Thyroid gland (tissue), 4 donors: ENCODE data around the gene CAMP. TPM values are rescaled to one million over a fixed set of nuclear protein-coding genes. Genes with fewer than 3 reads are reported as not detected.

Experiments used
- DNase-seq, 2 donors: peaks; one replicate each; pipeline ENCODE4 v3.0.0-alpha.2; 2019
- H3K27ac ChIP-seq, 3 donors: fragments of 200-600 bp; sonication (generic); 1 replicate in 2 of 3; 2 replicates in 1 of 3; pipeline ENCODE4 v1.5.1; 2016 to 2019; ENCODE audit warnings: mild to moderate bottlenecking in 1 of 3, moderate library complexity in 1 of 3
- H3K27me3 ChIP-seq: fragments of 200-600 bp; sonication (generic); one replicate; pipeline ENCODE4 v1.5.1; 2019
- H3K36me3 ChIP-seq, 2 donors: fragments of 200-600 bp; sonication (generic); one replicate each; pipeline ENCODE4 v1.5.1; 2016 to 2019
- H3K4me1 ChIP-seq, 2 donors: fragments of 200-600 bp; sonication (generic); one replicate each; pipeline ENCODE4 v1.5.1; 2017 to 2019
- H3K4me3 ChIP-seq, 3 donors: fragments of 200-600 bp; sonication (generic); replicated peaks in 1 of 3; 1 replicate in 2 of 3; 2 replicates in 1 of 3; pipeline ENCODE4 v1.5.1; 2016; ENCODE audit warnings: mild to moderate bottlenecking in 1 of 3
- H3K9me3 ChIP-seq: fragments of 200-600 bp; sonication (generic); one replicate; pipeline ENCODE4 v1.5.1; 2017
- POLR2A ChIP-seq, 2 donors: fragments of 450-650 bp; IDR thresholded peaks; one replicate each; pipeline ENCODE4 v1.6.1; 2017; ENCODE audit warnings: antibody characterized with exemption in 2 of 2, mild to moderate bottlenecking in 2 of 2, moderate library complexity in 1 of 2
- WGBS, 2 donors: methylation state at CpG; one replicate each; pipeline ENCODE4 v1.1.5; 2017; 5-methylcytosine and 5-hydroxymethylcytosine counted together
- intact Hi-C: fragments of 100-400 bp; cut with DNase I; formaldehyde crosslinking; loops from one replicate; pipeline ENCODE4 v1.15.1; 2023
- total RNA-seq, 4 donors: library from RNA; depleted of rRNA; stranded (reverse); fragments of >200 nt; gene quantifications; one replicate each; pipeline ENCODE4 v1.2.3, GENCODE V29; 2016
- TF ChIP-seq, protein P1 (sequence below), 6 experiments: fragments of 200-600 bp in 3 of 6; fragments of 450-650 bp in 3 of 6; sonication (generic) in 3 of 6; IDR thresholded peaks; one replicate each; pipeline ENCODE4 v1.5.1; 2016 to 2019; ENCODE audit warnings: antibody characterized with exemption in 6 of 6, mild to moderate bottlenecking in 2 of 6, inconsistent platforms in 1 of 6, moderate library complexity in 1 of 6

Gene CAMP
- total RNA-seq, 4 donors from 2014 or later = 4.8 to 6.5 (median 5.4) TPM; not detected in 1

- 72 to 73% methylated on average over 20 of the region's 20 CpGs for WGBS, 2 donors
- no peaks in the 10 kb centered on the region for H3K36me3 ChIP-seq
- H3K27me3 ChIP-seq = no peaks in the 10 kb centered on the region
- peak overlapping the region; percentile 90 to 96 (median 92) for H3K27ac ChIP-seq
- TF ChIP-seq, protein P1, sequence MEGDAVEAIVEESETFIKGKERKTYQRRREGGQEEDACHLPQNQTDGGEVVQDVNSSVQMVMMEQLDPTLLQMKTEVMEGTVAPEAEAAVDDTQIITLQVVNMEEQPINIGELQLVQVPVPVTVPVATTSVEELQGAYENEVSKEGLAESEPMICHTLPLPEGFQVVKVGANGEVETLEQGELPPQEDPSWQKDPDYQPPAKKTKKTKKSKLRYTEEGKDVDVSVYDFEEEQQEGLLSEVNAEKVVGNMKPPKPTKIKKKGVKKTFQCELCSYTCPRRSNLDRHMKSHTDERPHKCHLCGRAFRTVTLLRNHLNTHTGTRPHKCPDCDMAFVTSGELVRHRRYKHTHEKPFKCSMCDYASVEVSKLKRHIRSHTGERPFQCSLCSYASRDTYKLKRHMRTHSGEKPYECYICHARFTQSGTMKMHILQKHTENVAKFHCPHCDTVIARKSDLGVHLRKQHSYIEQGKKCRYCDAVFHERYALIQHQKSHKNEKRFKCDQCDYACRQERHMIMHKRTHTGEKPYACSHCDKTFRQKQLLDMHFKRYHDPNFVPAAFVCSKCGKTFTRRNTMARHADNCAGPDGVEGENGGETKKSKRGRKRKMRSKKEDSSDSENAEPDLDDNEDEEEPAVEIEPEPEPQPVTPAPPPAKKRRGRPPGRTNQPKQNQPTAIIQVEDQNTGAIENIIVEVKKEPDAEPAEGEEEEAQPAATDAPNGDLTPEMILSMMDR (IDR thresholded peaks at IDR 0.05) = no peak
- TF ChIP-seq POLR2A (IDR thresholded peaks at IDR 0.05) = no peak
- DNase-seq = no peak
- peaks cover 14 to 16% of the 10 kb centered on the region in 2 donors for H3K4me1 ChIP-seq
- intact Hi-C loops = loop anchor here (10.0 kb wide), 1 partner anchor 45 kb away; no protein-coding TSS in a partner anchor
- H3K4me3 ChIP-seq = peak overlapping the region in 1 of 3 donors; percentile 70
- H3K9me3 ChIP-seq = no peaks in the 10 kb centered on the region
Observed at GRCh38 chr3:48240000-48240963, 17.0 kb downstream of the CAMP start.

- DNase-seq = no peak
- TF ChIP-seq POLR2A (IDR thresholded peaks at IDR 0.05) = no peak
- TF ChIP-seq, protein P1 (IDR thresholded peaks at IDR 0.05) = no peak
- no peaks in the 10 kb centered on the region for H3K9me3 ChIP-seq
- no peaks in the 10 kb centered on the region for H3K27me3 ChIP-seq
- H3K4me3 ChIP-seq = peak overlapping the region in 2 of 3 donors; percentile 70 to 90
- H3K4me1 ChIP-seq = peaks cover 14 to 16% of the 10 kb centered on the region in 2 donors
- no peaks in the 10 kb centered on the region for H3K36me3 ChIP-seq
- WGBS, 2 donors = 58 to 66% methylated on average over 26 of the region's 26 CpGs
- peak overlapping the region; percentile 90 to 96 (median 92) for H3K27ac ChIP-seq
- intact Hi-C loops = loop anchor here (10.0 kb wide), 1 partner anchor 47 kb away; no protein-coding TSS in a partner anchor
Observed at GRCh38 chr3:48241796-48242455, 18.6 kb downstream of the CAMP start.

DNA sequence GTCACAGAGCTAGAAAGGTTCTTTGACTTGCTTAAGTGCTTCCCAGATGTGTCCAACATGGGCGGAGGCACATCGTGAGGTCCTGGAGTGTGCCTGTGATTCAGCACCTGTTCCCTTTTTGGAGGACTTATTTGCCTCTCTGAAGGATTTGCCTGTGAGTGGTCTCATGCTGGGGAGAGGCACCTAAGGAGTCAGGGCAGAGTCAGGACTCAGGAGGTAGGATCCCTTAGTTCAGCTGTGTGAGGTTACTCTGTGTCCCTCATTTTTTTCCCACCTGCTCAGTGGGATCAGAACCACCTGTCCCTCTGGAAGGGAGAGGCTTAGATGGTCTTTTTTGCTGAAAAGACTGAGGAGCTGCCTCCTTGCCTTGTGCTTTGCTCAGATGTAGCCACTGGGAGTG lies 20.6 kb downstream of the CAMP start:
- DNase-seq = peak in 1 of 2 donors; percentile 26

GRCh38 chr3:48244461-48244860 lies 21.2 kb downstream of the CAMP start:
- TF ChIP-seq, protein P1 (IDR thresholded peaks at IDR 0.05) = no peak
- no peak for TF ChIP-seq POLR2A (IDR thresholded peaks at IDR 0.05)
- peaks cover 0 to 12% of the 10 kb centered on the region in 2 donors for H3K36me3 ChIP-seq
- no peak for DNase-seq
- H3K9me3 ChIP-seq = no peaks in the 10 kb centered on the region
- no peak overlapping the region for H3K4me3 ChIP-seq
- intact Hi-C loops = loop anchor here (10.0 kb wide), 1 partner anchor 50 kb away; no protein-coding TSS in a partner anchor
- WGBS, 2 donors = 79 to 90% methylated on average over 1 of the region's 1 CpG
- H3K4me1 ChIP-seq = peaks cover 14 to 16% of the 10 kb centered on the region in 2 donors
- no peak overlapping the region for H3K27ac ChIP-seq
- H3K27me3 ChIP-seq = no peaks in the 10 kb centered on the region

More for the DNA sequence above, 20.6 kb downstream of the CAMP start:
- Histone ChIP-seq H3K36me3 (peaks cover 0 to 8% of the 10 kb centered on the region in 2 donors), H3K4me3 (no peak overlapping the region), H3K9me3 (no peaks in the 10 kb centered on the region), H3K4me1 (peaks cover 14 to 16% of the 10 kb centered on the region in 2 donors), H3K27ac (no peak overlapping the region), H3K27me3 (no peaks in the 10 kb centered on the region)
- 79 to 91% methylated on average over 2 of the region's 2 CpGs for WGBS, 2 donors
- TF ChIP-seq POLR2A (IDR thresholded peaks at IDR 0.05) = no peak
- TF ChIP-seq, protein P1 (IDR thresholded peaks at IDR 0.05) = no peak
- intact Hi-C loops = loop anchor here (10.0 kb wide), 1 partner anchor 49 kb away; no protein-coding TSS in a partner anchor
